ENCODE results near the gene IL11RA.

The IL11RA gene

GRCh38 chr9:34647084-34647403 is 4.9 kb upstream of the IL11RA start:
- ATAC-seq (ENCODE audit: low read depth) (peak; percentile 9; the same call in 2 of the 3 replicates), DNase-seq (ENCODE audit: low spot score) (no peak)
- Histone ChIP-seq H3K36me3 (ENCODE audit: low read depth) (peaks cover 22% of the 10 kb centered on the region; the same call in 1 of the 2 replicates), H3K4me3 (ENCODE audit: severe bottlenecking) (peak overlapping the region; percentile 50), H3K27ac (ENCODE audit: poor library complexity, severe bottlenecking) (peak overlapping the region; percentile 31), H3K27me3 (ENCODE audit: insufficient read depth, poor library complexity, severe bottlenecking) (no peaks in the 10 kb centered on the region), H3K9me3 (ENCODE audit: severe bottlenecking) (no peaks in the 10 kb centered on the region), H3K4me1 (ENCODE audit: insufficient read depth, poor library complexity, severe bottlenecking) (peaks cover 9% of the 10 kb centered on the region)
- TF ChIP-seq, protein P1, sequence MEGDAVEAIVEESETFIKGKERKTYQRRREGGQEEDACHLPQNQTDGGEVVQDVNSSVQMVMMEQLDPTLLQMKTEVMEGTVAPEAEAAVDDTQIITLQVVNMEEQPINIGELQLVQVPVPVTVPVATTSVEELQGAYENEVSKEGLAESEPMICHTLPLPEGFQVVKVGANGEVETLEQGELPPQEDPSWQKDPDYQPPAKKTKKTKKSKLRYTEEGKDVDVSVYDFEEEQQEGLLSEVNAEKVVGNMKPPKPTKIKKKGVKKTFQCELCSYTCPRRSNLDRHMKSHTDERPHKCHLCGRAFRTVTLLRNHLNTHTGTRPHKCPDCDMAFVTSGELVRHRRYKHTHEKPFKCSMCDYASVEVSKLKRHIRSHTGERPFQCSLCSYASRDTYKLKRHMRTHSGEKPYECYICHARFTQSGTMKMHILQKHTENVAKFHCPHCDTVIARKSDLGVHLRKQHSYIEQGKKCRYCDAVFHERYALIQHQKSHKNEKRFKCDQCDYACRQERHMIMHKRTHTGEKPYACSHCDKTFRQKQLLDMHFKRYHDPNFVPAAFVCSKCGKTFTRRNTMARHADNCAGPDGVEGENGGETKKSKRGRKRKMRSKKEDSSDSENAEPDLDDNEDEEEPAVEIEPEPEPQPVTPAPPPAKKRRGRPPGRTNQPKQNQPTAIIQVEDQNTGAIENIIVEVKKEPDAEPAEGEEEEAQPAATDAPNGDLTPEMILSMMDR (IDR thresholded peaks at IDR 0.05; ENCODE audit: poor library complexity, severe bottlenecking), result peak; percentile 20

GRCh38 chr9:34647651-34648050 is 4.3 kb upstream of the IL11RA start:
- Histone ChIP-seq H3K4me3 (ENCODE audit: severe bottlenecking) (peak overlapping the region; percentile 50), H3K36me3 (ENCODE audit: low read depth) (peaks cover 22% of the 10 kb centered on the region; the same call in 1 of the 2 replicates), H3K27ac (ENCODE audit: poor library complexity, severe bottlenecking) (peak overlapping the region; percentile 31), H3K27me3 (ENCODE audit: insufficient read depth, poor library complexity, severe bottlenecking) (no peaks in the 10 kb centered on the region), H3K4me1 (ENCODE audit: insufficient read depth, poor library complexity, severe bottlenecking) (peaks cover 9% of the 10 kb centered on the region), H3K9me3 (ENCODE audit: severe bottlenecking) (no peaks in the 10 kb centered on the region)
- no peak for DNase-seq (ENCODE audit: low spot score)
- ATAC-seq (ENCODE audit: low read depth), result no peak
- TF ChIP-seq, protein P1 (IDR thresholded peaks at IDR 0.05; ENCODE audit: poor library complexity, severe bottlenecking), result no peak

DNA sequence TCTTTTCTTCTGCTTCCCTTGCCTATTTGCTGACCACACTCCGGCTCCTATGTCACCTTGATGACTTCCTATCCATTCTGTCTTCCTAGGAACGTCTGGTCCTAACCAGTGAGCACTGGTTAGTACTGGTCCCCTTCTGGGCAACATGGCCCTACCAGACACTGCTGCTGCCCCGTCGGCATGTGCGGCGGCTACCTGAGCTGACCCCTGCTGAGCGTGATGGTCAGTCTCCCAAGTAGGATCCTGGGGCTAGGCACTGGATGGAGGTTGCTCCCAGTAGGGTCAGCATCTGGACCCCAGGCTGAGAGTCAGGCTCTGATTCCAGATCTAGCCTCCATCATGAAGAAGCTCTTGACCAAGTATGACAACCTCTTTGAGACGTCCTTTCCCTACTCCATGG is 3.3 kb upstream of the IL11RA start:
- peaks cover 9% of the 10 kb centered on the region for H3K4me1 ChIP-seq (ENCODE audit: insufficient read depth, poor library complexity, severe bottlenecking)
- no peak overlapping the region for H3K27ac ChIP-seq (ENCODE audit: poor library complexity, severe bottlenecking)
- no peaks in the 10 kb centered on the region for H3K27me3 ChIP-seq (ENCODE audit: insufficient read depth, poor library complexity, severe bottlenecking)

GRCh38 chr9:34650816-34651215 is 1.2 kb upstream of the IL11RA start:
- no peak overlapping the region for H3K4me3 ChIP-seq (ENCODE audit: severe bottlenecking)

More for the DNA sequence above, 3.3 kb upstream of the IL11RA start:
- ATAC-seq (ENCODE audit: low read depth) (no peak), DNase-seq (ENCODE audit: low spot score) (no peak)
- no peaks in the 10 kb centered on the region for H3K9me3 ChIP-seq (ENCODE audit: severe bottlenecking)
- H3K36me3 ChIP-seq (ENCODE audit: low read depth), result peaks cover 22% of the 10 kb centered on the region; the same call in 1 of the 2 replicates
- TF ChIP-seq, protein P1 (IDR thresholded peaks at IDR 0.05; ENCODE audit: poor library complexity, severe bottlenecking), result no peak
- no peak overlapping the region for H3K4me3 ChIP-seq (ENCODE audit: severe bottlenecking)

GRCh38 chr9:34651321-34651720 is 664 bp upstream of the IL11RA start:
- TF ChIP-seq, protein P1 (IDR thresholded peaks at IDR 0.05; ENCODE audit: poor library complexity, severe bottlenecking), result no peak
- Histone ChIP-seq H3K27me3 (ENCODE audit: insufficient read depth, poor library complexity, severe bottlenecking) (no peaks in the 10 kb centered on the region), H3K27ac (ENCODE audit: poor library complexity, severe bottlenecking) (peak overlapping the region; percentile 70), H3K4me1 (ENCODE audit: insufficient read depth, poor library complexity, severe bottlenecking) (peaks cover 6% of the 10 kb centered on the region), H3K4me3 (ENCODE audit: severe bottlenecking) (peak overlapping the region; percentile 32), H3K9me3 (ENCODE audit: severe bottlenecking) (no peaks in the 10 kb centered on the region), H3K36me3 (ENCODE audit: low read depth) (peaks cover 22% of the 10 kb centered on the region; the same call in 1 of the 2 replicates)
- ATAC-seq (ENCODE audit: low read depth), result 0 out of 3 replicates have a peak, but pooled peaks have one; percentile 1
- DNase-seq (ENCODE audit: low spot score), result no peak

More at GRCh38 chr9:34650816-34651215, 1.2 kb upstream of the IL11RA start:
- no peak for DNase-seq (ENCODE audit: low spot score)
- no peak for ATAC-seq (ENCODE audit: low read depth)
- Histone ChIP-seq H3K27ac (ENCODE audit: poor library complexity, severe bottlenecking) (peak overlapping the region; percentile 70), H3K4me1 (ENCODE audit: insufficient read depth, poor library complexity, severe bottlenecking) (peaks cover 9% of the 10 kb centered on the region), H3K9me3 (ENCODE audit: severe bottlenecking) (no peaks in the 10 kb centered on the region), H3K36me3 (ENCODE audit: low read depth) (peaks cover 22% of the 10 kb centered on the region; the same call in 1 of the 2 replicates), H3K27me3 (ENCODE audit: insufficient read depth, poor library complexity, severe bottlenecking) (no peaks in the 10 kb centered on the region)
- TF ChIP-seq, protein P1 (IDR thresholded peaks at IDR 0.05; ENCODE audit: poor library complexity, severe bottlenecking), result no peak

Data from RWPE2 (cell line).